ENCODE measurements around the gene KLHL21.

- TF ChIP-seq CTCF (IDR thresholded peaks at IDR 0.05) (no peak), POLR2A (IDR thresholded peaks at IDR 0.05) (no peak)
Observed at GRCh38 chr1:6637770-6638169, 35.1 kb upstream of the KLHL21 start.
